Left lung (tissue), 10 donors: ENCODE data around the gene AAK1. TPM values are rescaled to one million over a fixed set of nuclear protein-coding genes. Genes with fewer than 3 reads are reported as not detected.

ENCODE experiments used
- ATAC-seq: fragments of 200-7000 bp; cut with Tn5 transposase; one replicate; pipeline ENCODE4 v1.9.1; 2020; ENCODE audit warnings: moderate library complexity
- DNase-seq, 4 donors: peaks; one replicate each; pipeline ENCODE4 v3.0.0-alpha.2; 2013 to 2020
- H3K27ac ChIP-seq, 2 donors: fragments of 200-600 bp; sonication (generic) in 1 of 2; one replicate each; pipeline versions ENCODE4 v1.5.0 to v1.8.0; 2020 to 2021
- H3K27me3 ChIP-seq, 2 donors: fragments of 200-600 bp; sonication (generic) in 1 of 2; one replicate each; pipeline versions ENCODE4 v1.5.0 to v1.8.0; 2020 to 2021
- H3K36me3 ChIP-seq, 2 donors: fragments of 200-600 bp; sonication (generic) in 1 of 2; one replicate each; pipeline versions ENCODE4 v1.5.0 to v1.8.0; 2020 to 2021
- H3K4me1 ChIP-seq, 2 donors: fragments of 200-600 bp; one replicate each; pipeline ENCODE4 v1.8.0; 2021
- H3K4me3 ChIP-seq, 2 donors: fragments of 200-600 bp; sonication (generic) in 1 of 2; one replicate each; pipeline versions ENCODE4 v1.5.0 to v1.8.0; 2020 to 2021; ENCODE audit warnings: mild to moderate bottlenecking in 1 of 2
- H3K9me3 ChIP-seq, 2 donors: fragments of 200-600 bp; sonication (generic) in 1 of 2; one replicate each; pipeline versions ENCODE4 v1.5.0 to v1.8.0; 2020 to 2021
- intact Hi-C, 2 donors: fragments of 100-400 bp; cut with DNase I; formaldehyde crosslinking; loops; one replicate each; pipeline versions ENCODE4 v1.11.2 to v1.14.2; 2022
- polyA plus RNA-seq, 6 donors: library from polyadenylated mRNA; unstranded; fragments of 120-200 nt; gene quantifications; one replicate each; pipeline ENCODE4 v1.2.1, GENCODE V29; 2013; ENCODE audit not compliant: insufficient read length in 6 of 6
- total RNA-seq, 2 donors: library from RNA; stranded (reverse); fragmentation: NEBNext Ultra II Directional; extraction: Animal tissue kit (Norgen Biotek cat#: 25700); gene quantifications; one replicate each; pipeline ENCODE4 v1.2.1, GENCODE V29; 2021
- TF ChIP-seq, protein P1 (sequence below), 2 donors: fragments of 200-600 bp; sonication (generic) in 1 of 2; IDR thresholded peaks; one replicate each; pipeline versions ENCODE4 v1.5.0 to v1.8.0; 2021; ENCODE audit warnings: antibody characterized with exemption in 2 of 2
- donor health status: DM: no; HTN: yes; CAD: no.
- donor health status: DM: no; HTN: no; CAD: no.

The AAK1 gene
- total and polyA plus RNA-seq, 8 donors, result 19.0 to 70.7 (median 22.4) TPM

DNA sequence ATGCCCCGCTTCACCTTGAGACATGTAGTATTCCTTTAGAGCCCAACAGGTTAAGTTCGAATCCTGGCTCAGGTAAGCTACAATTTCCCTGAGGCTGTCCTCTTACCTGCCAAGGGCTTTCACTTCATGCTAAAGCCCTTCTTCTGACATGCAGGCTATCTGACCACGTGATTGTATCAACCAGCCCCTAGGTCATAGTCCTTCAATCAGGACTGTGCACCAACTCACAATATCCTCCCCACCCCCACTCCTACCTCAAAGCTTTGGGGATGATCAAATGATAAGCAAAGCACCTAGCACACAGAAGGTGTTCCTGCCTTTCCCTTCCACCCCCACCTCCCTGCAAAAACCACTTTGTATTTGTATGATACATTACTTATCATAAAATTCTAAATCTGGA, 78.9 kb downstream of the AAK1 start:
- TF ChIP-seq, protein P1, sequence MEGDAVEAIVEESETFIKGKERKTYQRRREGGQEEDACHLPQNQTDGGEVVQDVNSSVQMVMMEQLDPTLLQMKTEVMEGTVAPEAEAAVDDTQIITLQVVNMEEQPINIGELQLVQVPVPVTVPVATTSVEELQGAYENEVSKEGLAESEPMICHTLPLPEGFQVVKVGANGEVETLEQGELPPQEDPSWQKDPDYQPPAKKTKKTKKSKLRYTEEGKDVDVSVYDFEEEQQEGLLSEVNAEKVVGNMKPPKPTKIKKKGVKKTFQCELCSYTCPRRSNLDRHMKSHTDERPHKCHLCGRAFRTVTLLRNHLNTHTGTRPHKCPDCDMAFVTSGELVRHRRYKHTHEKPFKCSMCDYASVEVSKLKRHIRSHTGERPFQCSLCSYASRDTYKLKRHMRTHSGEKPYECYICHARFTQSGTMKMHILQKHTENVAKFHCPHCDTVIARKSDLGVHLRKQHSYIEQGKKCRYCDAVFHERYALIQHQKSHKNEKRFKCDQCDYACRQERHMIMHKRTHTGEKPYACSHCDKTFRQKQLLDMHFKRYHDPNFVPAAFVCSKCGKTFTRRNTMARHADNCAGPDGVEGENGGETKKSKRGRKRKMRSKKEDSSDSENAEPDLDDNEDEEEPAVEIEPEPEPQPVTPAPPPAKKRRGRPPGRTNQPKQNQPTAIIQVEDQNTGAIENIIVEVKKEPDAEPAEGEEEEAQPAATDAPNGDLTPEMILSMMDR (IDR thresholded peaks at IDR 0.05), result no peak
- Histone ChIP-seq H3K36me3 (no peaks in the 10 kb centered on the region), H3K9me3 (no peaks in the 10 kb centered on the region), H3K4me1 (peaks cover 0 to 37% of the 10 kb centered on the region in 2 donors), H3K27me3 (no peaks in the 10 kb centered on the region), H3K4me3 (no peak overlapping the region), H3K27ac (no peak overlapping the region)
- ATAC-seq (no peak), DNase-seq (no peak)
- intact Hi-C loops, result loop anchor here in 1 of 2 donors (10.0 kb wide), 1 partner anchor 250 kb away; no protein-coding TSS in a partner anchor

DNA sequence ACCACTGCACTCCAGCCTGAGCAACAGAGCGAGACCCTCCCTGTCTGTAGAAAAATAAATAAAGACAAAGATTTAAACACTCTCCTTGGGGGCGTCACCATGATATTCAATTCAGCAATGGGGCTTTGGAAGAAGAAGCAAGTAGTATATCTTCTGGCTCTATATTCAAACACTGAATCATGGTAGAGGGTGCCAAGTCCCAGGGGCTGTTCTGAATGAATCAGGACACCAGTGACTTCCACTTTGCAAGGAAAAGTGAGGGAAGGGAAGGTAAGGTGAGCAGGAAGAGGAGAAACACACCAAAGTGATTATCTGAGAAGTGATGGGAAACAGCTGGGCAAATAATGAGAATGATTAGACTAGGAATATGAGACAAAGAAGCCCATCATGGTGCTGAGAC, 80.5 kb downstream of the AAK1 start:
- TF ChIP-seq, protein P1 (IDR thresholded peaks at IDR 0.05), result no peak
- Histone ChIP-seq H3K4me1 (peaks cover 0 to 40% of the 10 kb centered on the region in 2 donors), H3K27me3 (no peaks in the 10 kb centered on the region), H3K4me3 (no peak overlapping the region), H3K27ac (no peak overlapping the region), H3K9me3 (no peaks in the 10 kb centered on the region), H3K36me3 (no peaks in the 10 kb centered on the region)
- intact Hi-C loops, result loop anchor here in 1 of 2 donors (10.0 kb wide), 1 partner anchor 252 kb away; no protein-coding TSS in a partner anchor
- ATAC-seq, result no peak
- no peak for DNase-seq

DNA sequence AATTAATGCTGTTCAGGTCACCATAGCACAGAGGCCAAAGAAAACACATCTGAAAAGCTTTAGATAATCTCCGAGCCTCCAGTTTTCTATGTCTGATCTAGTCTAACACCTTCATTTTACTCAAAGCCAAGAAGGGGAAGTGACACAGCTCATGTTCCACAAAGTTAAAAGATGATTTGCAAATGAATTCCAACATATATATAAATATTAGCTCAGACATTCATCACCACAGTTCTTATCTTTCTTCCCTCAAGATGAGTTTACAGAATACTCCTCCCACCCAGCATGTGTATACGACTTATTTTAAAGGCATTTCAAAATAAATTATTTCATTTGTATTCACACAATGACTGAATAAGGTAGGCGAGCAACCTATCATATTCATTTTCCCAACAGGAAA, 82.4 kb downstream of the AAK1 start:
- Histone ChIP-seq H3K36me3 (no peaks in the 10 kb centered on the region), H3K27me3 (no peaks in the 10 kb centered on the region), H3K27ac (no peak overlapping the region), H3K4me1 (peaks cover 0 to 31% of the 10 kb centered on the region in 2 donors), H3K9me3 (no peaks in the 10 kb centered on the region), H3K4me3 (no peak overlapping the region)
- intact Hi-C loops, result loop anchor here in 1 of 2 donors (10.0 kb wide), 1 partner anchor 254 kb away; no protein-coding TSS in a partner anchor
- DNase-seq (no peak), ATAC-seq (no peak)
- TF ChIP-seq, protein P1 (IDR thresholded peaks at IDR 0.05), result no peak

DNA sequence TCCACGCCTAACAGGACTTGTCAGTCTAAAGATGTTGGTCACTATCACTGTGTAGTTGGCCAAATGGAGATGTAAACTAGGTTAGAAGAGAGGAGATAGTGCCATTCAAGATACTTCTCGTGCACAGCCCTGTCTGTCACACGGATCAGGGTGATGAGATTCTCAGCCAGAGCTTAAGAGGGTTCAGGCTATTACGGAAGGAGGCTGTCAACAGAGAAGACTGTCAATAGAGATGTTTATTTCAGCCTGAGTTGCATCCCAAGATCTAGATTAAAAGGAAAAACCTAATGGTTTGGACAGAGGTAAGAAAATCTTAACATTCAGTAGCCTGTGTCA, 83.4 kb downstream of the AAK1 start:
- Histone ChIP-seq H3K27ac (no peak overlapping the region), H3K36me3 (no peaks in the 10 kb centered on the region), H3K4me1 (peaks cover 0 to 36% of the 10 kb centered on the region in 2 donors), H3K27me3 (no peaks in the 10 kb centered on the region), H3K9me3 (no peaks in the 10 kb centered on the region), H3K4me3 (no peak overlapping the region)
- TF ChIP-seq, protein P1 (IDR thresholded peaks at IDR 0.05), result no peak
- no peak for DNase-seq
- intact Hi-C loops, result loop anchor here in 1 of 2 donors (10.0 kb wide), 1 partner anchor 255 kb away; no protein-coding TSS in a partner anchor
- no peak for ATAC-seq

DNA sequence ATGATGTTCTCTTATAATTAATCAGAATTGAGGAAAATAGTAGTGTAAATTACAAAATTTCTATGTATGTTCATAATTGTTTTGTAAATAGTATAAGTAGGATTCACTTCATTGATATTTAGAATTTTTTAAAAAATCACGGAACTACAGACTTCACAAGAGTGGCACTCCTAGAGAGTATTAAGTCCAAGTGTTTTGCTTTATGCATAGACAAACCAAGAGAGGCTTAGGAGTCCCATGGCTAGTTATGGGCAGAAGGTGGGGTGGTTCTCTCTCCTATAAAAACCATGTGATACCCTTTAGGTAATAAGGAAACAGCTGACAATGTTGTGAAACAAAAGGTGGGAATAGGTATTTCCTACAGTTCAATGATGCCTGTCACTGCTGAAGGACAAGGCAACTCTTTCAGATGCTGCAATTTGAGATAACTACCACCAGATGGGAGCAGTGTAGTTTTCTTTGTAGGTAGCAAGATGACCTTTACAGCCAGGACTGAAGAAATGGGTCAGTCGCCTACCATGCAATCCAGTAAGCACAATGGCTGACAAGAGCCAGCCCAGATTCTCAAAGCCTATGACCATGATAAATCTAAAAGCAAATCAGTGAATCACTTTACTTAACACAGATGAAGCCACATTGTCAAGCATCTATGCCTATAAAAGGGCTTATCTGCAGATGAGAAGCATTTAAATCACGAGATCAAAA, 83.9 kb downstream of the AAK1 start:
- ATAC-seq (peak; percentile 90), DNase-seq (no peak)
- H3K9me3 ChIP-seq, result no peaks in the 10 kb centered on the region
- H3K27ac ChIP-seq, result no peak overlapping the region
- intact Hi-C loops, result loop anchor here in 1 of 2 donors (5.0 to 10.0 kb wide), 2 partner anchors 153 to 255 kb away; no protein-coding TSS in a partner anchor
- peaks cover 0 to 38% of the 10 kb centered on the region in 2 donors for H3K4me1 ChIP-seq
- H3K27me3 ChIP-seq, result no peaks in the 10 kb centered on the region
- TF ChIP-seq, protein P1 (IDR thresholded peaks at IDR 0.05), result peak; percentile 43 to 63
- no peaks in the 10 kb centered on the region for H3K36me3 ChIP-seq
- no peak overlapping the region for H3K4me3 ChIP-seq
